ENCODE measurements around the gene WDFY4.

The WDFY4 gene

DNA sequence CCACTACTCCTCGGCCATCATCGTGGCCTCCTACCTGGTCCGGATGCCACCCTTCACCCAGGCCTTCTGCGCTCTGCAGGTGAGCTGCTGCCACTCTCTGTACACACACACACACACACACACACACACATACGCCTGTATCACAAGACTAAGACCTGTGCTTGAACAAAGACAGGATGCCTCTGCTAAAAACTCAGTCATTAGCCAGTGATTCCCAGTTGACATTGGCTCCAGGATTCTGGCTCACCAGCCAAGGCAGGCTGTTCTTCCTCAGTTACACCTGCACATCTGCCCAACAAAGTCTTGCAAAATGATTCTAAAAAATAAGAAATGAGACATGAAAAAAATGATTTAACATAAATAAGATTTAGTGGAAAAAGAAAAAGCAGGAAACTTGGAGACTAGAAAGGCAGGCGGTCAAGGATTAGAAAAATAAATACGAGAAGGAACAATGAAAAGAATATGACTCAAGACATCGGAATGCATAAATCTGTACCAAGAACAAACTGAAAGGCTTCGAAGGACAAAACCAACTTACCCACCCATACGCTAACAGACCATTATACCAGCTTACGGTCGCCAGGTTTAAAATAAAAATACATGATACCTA is 262.3 kb downstream of the WDFY4 start:
- ATAC-seq (ENCODE audit: low read depth) (no peak), DNase-seq (ENCODE audit: low spot score) (no peak)
- no peak overlapping the region for H3K27ac ChIP-seq (ENCODE audit: poor library complexity, severe bottlenecking)
- TF ChIP-seq, protein P1, sequence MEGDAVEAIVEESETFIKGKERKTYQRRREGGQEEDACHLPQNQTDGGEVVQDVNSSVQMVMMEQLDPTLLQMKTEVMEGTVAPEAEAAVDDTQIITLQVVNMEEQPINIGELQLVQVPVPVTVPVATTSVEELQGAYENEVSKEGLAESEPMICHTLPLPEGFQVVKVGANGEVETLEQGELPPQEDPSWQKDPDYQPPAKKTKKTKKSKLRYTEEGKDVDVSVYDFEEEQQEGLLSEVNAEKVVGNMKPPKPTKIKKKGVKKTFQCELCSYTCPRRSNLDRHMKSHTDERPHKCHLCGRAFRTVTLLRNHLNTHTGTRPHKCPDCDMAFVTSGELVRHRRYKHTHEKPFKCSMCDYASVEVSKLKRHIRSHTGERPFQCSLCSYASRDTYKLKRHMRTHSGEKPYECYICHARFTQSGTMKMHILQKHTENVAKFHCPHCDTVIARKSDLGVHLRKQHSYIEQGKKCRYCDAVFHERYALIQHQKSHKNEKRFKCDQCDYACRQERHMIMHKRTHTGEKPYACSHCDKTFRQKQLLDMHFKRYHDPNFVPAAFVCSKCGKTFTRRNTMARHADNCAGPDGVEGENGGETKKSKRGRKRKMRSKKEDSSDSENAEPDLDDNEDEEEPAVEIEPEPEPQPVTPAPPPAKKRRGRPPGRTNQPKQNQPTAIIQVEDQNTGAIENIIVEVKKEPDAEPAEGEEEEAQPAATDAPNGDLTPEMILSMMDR (IDR thresholded peaks at IDR 0.05; ENCODE audit: poor library complexity, severe bottlenecking) = no peak
- no peaks in the 10 kb centered on the region for H3K27me3 ChIP-seq (ENCODE audit: insufficient read depth, poor library complexity, severe bottlenecking)
- no peak overlapping the region for H3K4me3 ChIP-seq (ENCODE audit: severe bottlenecking)
- no peaks in the 10 kb centered on the region for H3K36me3 ChIP-seq (ENCODE audit: low read depth)
- H3K4me1 ChIP-seq (ENCODE audit: insufficient read depth, poor library complexity, severe bottlenecking) = no peaks in the 10 kb centered on the region
- H3K9me3 ChIP-seq (ENCODE audit: severe bottlenecking) = no peaks in the 10 kb centered on the region

GRCh38 chr10:48947690-48948469 is 263.2 kb downstream of the WDFY4 start:
- no peak overlapping the region for H3K4me3 ChIP-seq (ENCODE audit: severe bottlenecking)
- TF ChIP-seq, protein P1 (IDR thresholded peaks at IDR 0.05; ENCODE audit: poor library complexity, severe bottlenecking) = no peak
- no peak for ATAC-seq (ENCODE audit: low read depth)
- DNase-seq (ENCODE audit: low spot score) = no peak
- no peaks in the 10 kb centered on the region for H3K9me3 ChIP-seq (ENCODE audit: severe bottlenecking)
- H3K36me3 ChIP-seq (ENCODE audit: low read depth) = no peaks in the 10 kb centered on the region
- H3K4me1 ChIP-seq (ENCODE audit: insufficient read depth, poor library complexity, severe bottlenecking) = no peaks in the 10 kb centered on the region
- H3K27me3 ChIP-seq (ENCODE audit: insufficient read depth, poor library complexity, severe bottlenecking) = no peaks in the 10 kb centered on the region
- no peak overlapping the region for H3K27ac ChIP-seq (ENCODE audit: poor library complexity, severe bottlenecking)

GRCh38 chr10:48948470-48949037 is 263.9 kb downstream of the WDFY4 start:
- Histone ChIP-seq H3K4me1 (ENCODE audit: insufficient read depth, poor library complexity, severe bottlenecking) (no peaks in the 10 kb centered on the region), H3K4me3 (ENCODE audit: severe bottlenecking) (no peak overlapping the region), H3K27ac (ENCODE audit: poor library complexity, severe bottlenecking) (no peak overlapping the region), H3K27me3 (ENCODE audit: insufficient read depth, poor library complexity, severe bottlenecking) (no peaks in the 10 kb centered on the region), H3K9me3 (ENCODE audit: severe bottlenecking) (no peaks in the 10 kb centered on the region), H3K36me3 (ENCODE audit: low read depth) (no peaks in the 10 kb centered on the region)
- ATAC-seq (ENCODE audit: low read depth) (no peak), DNase-seq (ENCODE audit: low spot score) (no peak)
- TF ChIP-seq, protein P1 (IDR thresholded peaks at IDR 0.05; ENCODE audit: poor library complexity, severe bottlenecking) = no peak

DNA sequence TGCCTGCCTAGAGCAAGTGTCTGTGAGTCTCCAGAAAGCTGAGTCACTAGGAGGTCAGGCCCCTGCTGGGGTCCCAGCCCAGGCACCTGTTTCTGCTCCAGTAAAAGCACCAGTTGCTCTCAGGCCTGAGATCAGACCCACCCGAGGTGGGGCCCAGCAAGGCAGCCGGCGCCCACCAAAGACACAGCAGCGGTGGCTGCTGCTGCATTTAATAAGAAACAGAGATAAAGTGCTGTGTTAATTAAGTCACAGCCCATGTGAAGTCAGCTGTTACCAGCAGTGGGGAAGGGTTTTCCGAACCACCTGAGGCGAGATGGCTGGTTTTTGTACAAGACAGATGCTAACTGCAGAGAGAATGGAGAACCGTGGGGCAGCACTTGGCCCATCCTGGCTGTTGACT is 267.0 kb downstream of the WDFY4 start:
- Histone ChIP-seq H3K27ac (ENCODE audit: poor library complexity, severe bottlenecking) (no peak overlapping the region), H3K36me3 (ENCODE audit: low read depth) (no peaks in the 10 kb centered on the region), H3K9me3 (ENCODE audit: severe bottlenecking) (no peaks in the 10 kb centered on the region), H3K4me1 (ENCODE audit: insufficient read depth, poor library complexity, severe bottlenecking) (no peaks in the 10 kb centered on the region), H3K27me3 (ENCODE audit: insufficient read depth, poor library complexity, severe bottlenecking) (no peaks in the 10 kb centered on the region), H3K4me3 (ENCODE audit: severe bottlenecking) (no peak overlapping the region)
- ATAC-seq (ENCODE audit: low read depth) = no peak
- TF ChIP-seq, protein P1 (IDR thresholded peaks at IDR 0.05; ENCODE audit: poor library complexity, severe bottlenecking) = no peak
- no peak for DNase-seq (ENCODE audit: low spot score)
